Measurements from ENCODE around the gene NPTN. TPM values are rescaled to one million over a fixed set of nuclear protein-coding genes. Genes with fewer than 3 reads are reported as not detected.

NPTN gene
- total RNA-seq, 1 experiment from 2014 or later = 190 TPM

DNA sequence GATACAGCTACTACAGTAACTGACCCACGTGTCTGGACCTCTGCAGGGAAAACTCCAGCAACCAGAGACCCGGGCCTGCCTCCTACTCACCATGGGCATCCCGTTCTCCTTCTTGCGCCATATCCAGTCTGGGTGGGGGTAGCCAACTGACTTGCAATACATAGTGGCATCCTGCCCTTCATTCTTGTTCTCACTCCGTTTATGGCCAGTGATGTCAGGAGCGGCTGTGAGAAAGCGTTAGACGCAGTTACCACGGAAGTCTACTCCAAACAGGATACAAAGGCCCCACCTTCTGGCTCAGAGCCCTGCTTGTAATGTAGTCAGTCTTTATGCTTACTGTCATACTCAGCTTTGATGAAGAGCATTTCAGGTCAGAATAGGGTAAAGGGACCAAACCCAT, 59.6 kb downstream of the NPTN start:
- DNase-seq = no peak
- intact Hi-C loops (cut with micrococcal nuclease; ENCODE audit: unreplicated experiment) = no loop called here
- TF ChIP-seq, protein P1, sequence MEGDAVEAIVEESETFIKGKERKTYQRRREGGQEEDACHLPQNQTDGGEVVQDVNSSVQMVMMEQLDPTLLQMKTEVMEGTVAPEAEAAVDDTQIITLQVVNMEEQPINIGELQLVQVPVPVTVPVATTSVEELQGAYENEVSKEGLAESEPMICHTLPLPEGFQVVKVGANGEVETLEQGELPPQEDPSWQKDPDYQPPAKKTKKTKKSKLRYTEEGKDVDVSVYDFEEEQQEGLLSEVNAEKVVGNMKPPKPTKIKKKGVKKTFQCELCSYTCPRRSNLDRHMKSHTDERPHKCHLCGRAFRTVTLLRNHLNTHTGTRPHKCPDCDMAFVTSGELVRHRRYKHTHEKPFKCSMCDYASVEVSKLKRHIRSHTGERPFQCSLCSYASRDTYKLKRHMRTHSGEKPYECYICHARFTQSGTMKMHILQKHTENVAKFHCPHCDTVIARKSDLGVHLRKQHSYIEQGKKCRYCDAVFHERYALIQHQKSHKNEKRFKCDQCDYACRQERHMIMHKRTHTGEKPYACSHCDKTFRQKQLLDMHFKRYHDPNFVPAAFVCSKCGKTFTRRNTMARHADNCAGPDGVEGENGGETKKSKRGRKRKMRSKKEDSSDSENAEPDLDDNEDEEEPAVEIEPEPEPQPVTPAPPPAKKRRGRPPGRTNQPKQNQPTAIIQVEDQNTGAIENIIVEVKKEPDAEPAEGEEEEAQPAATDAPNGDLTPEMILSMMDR (IDR thresholded peaks at IDR 0.05; ENCODE audit: unreplicated experiment) = no peak
- Mint-ChIP-seq H3K4me3 (ENCODE audit: low read depth, unreplicated experiment) (no peak overlapping the region), H3K36me3 (ENCODE audit: insufficient read depth, unreplicated experiment) (peaks cover 10% of the 10 kb centered on the region), H3K27me3 (ENCODE audit: unreplicated experiment) (no peaks in the 10 kb centered on the region), H3K9me3 (ENCODE audit: low read depth, unreplicated experiment) (no peaks in the 10 kb centered on the region), H3K27ac (ENCODE audit: unreplicated experiment) (no peak overlapping the region), H3K4me1 (ENCODE audit: low read depth, unreplicated experiment) (peaks cover 11% of the 10 kb centered on the region)
- no TSS peak for BruUV-seq (replicated peaks)
- CTCF ChIA-PET = no interaction called here

DNA sequence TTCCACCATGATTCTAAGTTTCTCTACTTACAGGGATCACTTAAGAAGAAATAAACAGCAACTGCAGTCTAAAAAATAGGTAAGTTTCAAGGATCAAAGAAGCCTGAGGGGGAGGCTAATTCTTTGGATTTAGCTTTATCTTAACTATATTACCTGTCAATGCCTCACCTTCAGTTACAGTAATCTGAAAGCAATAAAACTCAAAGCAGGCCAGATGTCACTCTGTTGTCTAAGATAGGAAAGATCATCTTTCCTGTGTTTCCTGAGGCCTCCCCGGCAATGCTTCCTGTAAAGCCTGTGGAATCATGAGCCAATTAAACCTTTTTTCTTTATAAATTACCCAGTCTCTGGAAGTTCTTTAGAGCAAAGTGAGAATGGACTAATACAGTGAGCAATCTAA, 60.2 kb downstream of the NPTN start:
- DNase-seq = no peak
- peaks cover 6% of the 10 kb centered on the region for H3K4me1 Mint-ChIP-seq (ENCODE audit: low read depth, unreplicated experiment)
- intact Hi-C loops (cut with micrococcal nuclease; ENCODE audit: unreplicated experiment) = no loop called here
- no peak overlapping the region for H3K4me3 Mint-ChIP-seq (ENCODE audit: low read depth, unreplicated experiment)
- no peak overlapping the region for H3K27ac Mint-ChIP-seq (ENCODE audit: unreplicated experiment)
- CTCF ChIA-PET = no interaction called here
- no TSS peak for BruUV-seq (replicated peaks)
- H3K9me3 Mint-ChIP-seq (ENCODE audit: low read depth, unreplicated experiment) = no peaks in the 10 kb centered on the region
- H3K27me3 Mint-ChIP-seq (ENCODE audit: unreplicated experiment) = no peaks in the 10 kb centered on the region
- H3K36me3 Mint-ChIP-seq (ENCODE audit: insufficient read depth, unreplicated experiment) = peaks cover 10% of the 10 kb centered on the region
- TF ChIP-seq, protein P1 (IDR thresholded peaks at IDR 0.05; ENCODE audit: unreplicated experiment) = no peak

DNA sequence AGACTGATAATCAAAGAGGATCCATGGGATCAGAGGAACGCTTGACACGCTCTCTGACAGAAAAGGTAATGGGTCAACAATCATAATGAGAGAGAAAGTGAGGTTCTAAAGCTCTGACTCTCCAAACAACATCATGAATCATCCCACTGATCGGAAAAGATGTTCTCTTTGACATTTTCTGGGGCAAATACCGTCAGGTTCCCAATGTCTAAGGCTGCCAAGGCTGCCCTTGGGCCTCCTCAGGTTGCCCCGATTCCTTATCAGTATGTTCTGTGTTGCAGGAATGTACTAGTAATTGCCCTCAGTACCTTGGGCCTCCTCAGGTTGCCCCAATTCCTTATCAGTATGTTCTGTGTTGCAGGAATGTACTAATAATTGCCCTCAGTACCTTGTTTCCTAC, 60.9 kb downstream of the NPTN start:
- intact Hi-C loops (cut with micrococcal nuclease; ENCODE audit: unreplicated experiment) = no loop called here
- CTCF ChIA-PET = interaction anchor here (1.3 kb wide), 1 partner anchor 127 kb away, joined by 4 read pairs; no protein-coding TSS in a partner anchor
- BruUV-seq (replicated peaks) = no TSS peak
- peaks cover 10% of the 10 kb centered on the region for H3K36me3 Mint-ChIP-seq (ENCODE audit: insufficient read depth, unreplicated experiment)
- H3K27me3 Mint-ChIP-seq (ENCODE audit: unreplicated experiment) = no peaks in the 10 kb centered on the region
- no peak for DNase-seq
- no peak overlapping the region for H3K27ac Mint-ChIP-seq (ENCODE audit: unreplicated experiment)
- no peaks in the 10 kb centered on the region for H3K9me3 Mint-ChIP-seq (ENCODE audit: low read depth, unreplicated experiment)
- H3K4me3 Mint-ChIP-seq (ENCODE audit: low read depth, unreplicated experiment) = no peak overlapping the region
- TF ChIP-seq, protein P1 (IDR thresholded peaks at IDR 0.05; ENCODE audit: unreplicated experiment) = no peak
- no peaks in the 10 kb centered on the region for H3K4me1 Mint-ChIP-seq (ENCODE audit: low read depth, unreplicated experiment)

DNA sequence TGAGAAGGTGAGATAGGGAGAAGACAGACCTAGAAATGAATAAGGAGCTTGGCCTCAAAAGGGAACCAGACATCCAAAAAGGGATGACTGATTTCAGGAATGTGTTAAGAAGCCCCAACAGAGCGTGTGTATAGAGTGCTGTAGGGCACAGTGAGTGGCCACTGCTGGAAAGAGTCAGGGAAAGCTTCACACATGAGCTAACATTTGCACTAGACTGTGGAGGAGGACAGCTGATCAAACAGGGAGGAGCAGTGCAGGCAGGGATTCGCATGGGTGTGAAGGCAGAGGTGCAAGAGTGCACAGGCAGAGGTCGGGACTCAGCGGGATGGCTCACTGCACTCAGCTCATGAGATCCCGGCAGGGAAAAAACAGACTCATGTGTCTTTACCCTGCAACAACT, 61.8 kb downstream of the NPTN start:
- intact Hi-C loops (cut with micrococcal nuclease; ENCODE audit: unreplicated experiment) = no loop called here
- BruUV-seq (replicated peaks) = no TSS peak

More for the DNA sequence above, 61.8 kb downstream of the NPTN start:
- Mint-ChIP-seq H3K9me3 (ENCODE audit: low read depth, unreplicated experiment) (no peaks in the 10 kb centered on the region), H3K27ac (ENCODE audit: unreplicated experiment) (no peak overlapping the region), H3K4me3 (ENCODE audit: low read depth, unreplicated experiment) (no peak overlapping the region), H3K36me3 (ENCODE audit: insufficient read depth, unreplicated experiment) (peaks cover 10% of the 10 kb centered on the region), H3K27me3 (ENCODE audit: unreplicated experiment) (no peaks in the 10 kb centered on the region), H3K4me1 (ENCODE audit: low read depth, unreplicated experiment) (no peaks in the 10 kb centered on the region)
- DNase-seq = no peak
- CTCF ChIA-PET = interaction anchor here (1.3 to 3.2 kb wide), 3 partner anchors 10 to 128 kb away, joined by 3 to 12 read pairs (median 4); no protein-coding TSS in a partner anchor
- TF ChIP-seq, protein P1 (IDR thresholded peaks at IDR 0.05; ENCODE audit: unreplicated experiment) = no peak
